ENCODE measurements around the gene ARAP3. TPM values are rescaled to one million over a fixed set of nuclear protein-coding genes. Genes with fewer than 3 reads are reported as not detected.

Gene ARAP3
- total and polyA plus RNA-seq, 9 of the 15 experiments (the other 6 are each of a cell fraction or from before 2014, with no cell fraction given) = 0.83 to 25.7 (median 6.4) TPM

GRCh38 chr5:141618804-141619554, 63.1 kb downstream of the ARAP3 start, which contains the start of gene DIAPH1 (continued):
- TF ChIP-seq, protein P1, sequence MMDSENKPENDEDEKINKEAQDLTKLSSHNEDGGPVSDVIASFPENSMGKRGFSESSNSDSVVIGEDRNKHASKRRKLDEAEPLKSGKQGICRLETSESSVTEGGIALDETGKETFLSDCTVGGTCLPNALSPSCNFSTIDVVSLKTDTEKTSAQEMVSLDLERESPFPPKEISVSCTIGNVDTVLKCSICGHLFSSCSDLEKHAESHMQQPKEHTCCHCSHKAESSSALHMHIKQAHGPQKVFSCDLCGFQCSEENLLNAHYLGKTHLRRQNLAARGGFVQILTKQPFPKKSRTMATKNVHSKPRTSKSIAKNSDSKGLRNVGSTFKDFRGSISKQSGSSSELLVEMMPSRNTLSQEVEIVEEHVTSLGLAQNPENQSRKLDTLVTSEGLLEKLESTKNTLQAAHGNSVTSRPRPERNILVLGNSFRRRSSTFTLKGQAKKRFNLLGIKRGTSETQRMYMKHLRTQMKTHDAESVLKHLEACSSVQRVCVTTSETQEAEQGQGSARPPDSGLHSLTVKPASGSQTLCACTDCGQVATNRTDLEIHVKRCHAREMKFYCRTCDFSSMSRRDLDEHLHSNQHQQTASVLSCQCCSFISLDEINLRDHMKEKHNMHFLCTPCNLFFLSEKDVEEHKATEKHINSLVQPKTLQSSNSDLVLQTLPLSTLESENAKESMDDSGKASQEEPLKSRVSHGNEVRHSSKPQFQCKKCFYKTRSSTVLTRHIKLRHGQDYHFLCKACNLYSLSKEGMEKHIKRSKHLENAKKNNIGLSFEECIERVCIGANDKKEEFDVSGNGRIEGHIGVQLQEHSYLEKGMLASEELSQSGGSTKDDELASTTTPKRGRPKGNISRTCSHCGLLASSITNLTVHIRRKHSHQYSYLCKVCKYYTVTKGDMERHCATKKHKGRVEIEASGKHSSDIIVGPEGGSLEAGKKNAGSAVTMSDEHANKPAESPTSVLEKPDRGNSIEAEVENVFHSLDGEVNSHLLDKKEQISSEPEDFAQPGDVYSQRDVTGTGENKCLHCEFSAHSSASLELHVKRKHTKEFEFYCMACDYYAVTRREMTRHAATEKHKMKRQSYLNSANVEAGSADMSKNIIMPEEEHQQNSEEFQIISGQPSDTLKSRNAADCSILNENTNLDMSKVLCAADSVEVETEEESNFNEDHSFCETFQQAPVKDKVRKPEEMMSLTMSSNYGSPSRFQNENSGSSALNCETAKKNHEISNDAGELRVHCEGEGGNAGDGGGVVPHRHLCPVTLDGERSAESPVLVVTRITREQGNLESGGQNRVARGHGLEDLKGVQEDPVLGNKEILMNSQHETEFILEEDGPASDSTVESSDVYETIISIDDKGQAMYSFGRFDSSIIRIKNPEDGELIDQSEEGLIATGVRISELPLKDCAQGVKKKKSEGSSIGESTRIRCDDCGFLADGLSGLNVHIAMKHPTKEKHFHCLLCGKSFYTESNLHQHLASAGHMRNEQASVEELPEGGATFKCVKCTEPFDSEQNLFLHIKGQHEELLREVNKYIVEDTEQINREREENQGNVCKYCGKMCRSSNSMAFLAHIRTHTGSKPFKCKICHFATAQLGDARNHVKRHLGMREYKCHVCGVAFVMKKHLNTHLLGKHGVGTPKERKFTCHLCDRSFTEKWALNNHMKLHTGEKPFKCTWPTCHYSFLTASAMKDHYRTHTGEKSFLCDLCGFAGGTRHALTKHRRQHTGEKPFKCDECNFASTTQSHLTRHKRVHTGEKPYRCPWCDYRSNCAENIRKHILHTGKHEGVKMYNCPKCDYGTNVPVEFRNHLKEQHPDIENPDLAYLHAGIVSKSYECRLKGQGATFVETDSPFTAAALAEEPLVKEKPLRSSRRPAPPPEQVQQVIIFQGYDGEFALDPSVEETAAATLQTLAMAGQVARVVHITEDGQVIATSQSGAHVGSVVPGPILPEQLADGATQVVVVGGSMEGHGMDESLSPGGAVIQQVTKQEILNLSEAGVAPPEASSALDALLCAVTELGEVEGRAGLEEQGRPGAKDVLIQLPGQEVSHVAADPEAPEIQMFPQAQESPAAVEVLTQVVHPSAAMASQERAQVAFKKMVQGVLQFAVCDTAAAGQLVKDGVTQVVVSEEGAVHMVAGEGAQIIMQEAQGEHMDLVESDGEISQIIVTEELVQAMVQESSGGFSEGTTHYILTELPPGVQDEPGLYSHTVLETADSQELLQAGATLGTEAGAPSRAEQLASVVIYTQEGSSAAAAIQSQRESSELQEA (IDR thresholded peaks at IDR 0.05; ENCODE audit: low read depth) = no peak
- TF ChIP-seq, protein P2, sequence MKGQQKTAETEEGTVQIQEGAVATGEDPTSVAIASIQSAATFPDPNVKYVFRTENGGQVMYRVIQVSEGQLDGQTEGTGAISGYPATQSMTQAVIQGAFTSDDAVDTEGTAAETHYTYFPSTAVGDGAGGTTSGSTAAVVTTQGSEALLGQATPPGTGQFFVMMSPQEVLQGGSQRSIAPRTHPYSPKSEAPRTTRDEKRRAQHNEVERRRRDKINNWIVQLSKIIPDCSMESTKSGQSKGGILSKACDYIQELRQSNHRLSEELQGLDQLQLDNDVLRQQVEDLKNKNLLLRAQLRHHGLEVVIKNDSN (CRISPR knock-in tag; IDR thresholded peaks at IDR 0.05) = peak; percentile 94
- TF ChIP-seq MIER1 (IDR thresholded peaks at IDR 0.05; ENCODE audit: low read depth) (no peak), ZNF512 (tag; IDR thresholded peaks at IDR 0.05) (no peak), ZNF274 (IDR thresholded peaks at IDR 0.05; ENCODE audit: borderline replicate concordance, low read depth, low read length) (no peak), SLC30A9 (CRISPR knock-in tag; IDR thresholded peaks at IDR 0.05) (no peak), MEF2A (IDR thresholded peaks at IDR 0.05; ENCODE audit: control insufficient read depth, low read depth, low read length) (0 out of 2 replicates have a peak, but pooled peaks have one; percentile 32), ZNF384 (IDR thresholded peaks at IDR 0.05; ENCODE audit: low read depth, low read length) (peak; percentile 60), SP1 (CRISPR knock-in tag; IDR thresholded peaks at IDR 0.05) (peak; percentile 99), SRSF1 (IDR thresholded peaks at IDR 0.05; ENCODE audit: low read depth, low read length) (no peak)
- TF ChIP-seq, protein P3, sequence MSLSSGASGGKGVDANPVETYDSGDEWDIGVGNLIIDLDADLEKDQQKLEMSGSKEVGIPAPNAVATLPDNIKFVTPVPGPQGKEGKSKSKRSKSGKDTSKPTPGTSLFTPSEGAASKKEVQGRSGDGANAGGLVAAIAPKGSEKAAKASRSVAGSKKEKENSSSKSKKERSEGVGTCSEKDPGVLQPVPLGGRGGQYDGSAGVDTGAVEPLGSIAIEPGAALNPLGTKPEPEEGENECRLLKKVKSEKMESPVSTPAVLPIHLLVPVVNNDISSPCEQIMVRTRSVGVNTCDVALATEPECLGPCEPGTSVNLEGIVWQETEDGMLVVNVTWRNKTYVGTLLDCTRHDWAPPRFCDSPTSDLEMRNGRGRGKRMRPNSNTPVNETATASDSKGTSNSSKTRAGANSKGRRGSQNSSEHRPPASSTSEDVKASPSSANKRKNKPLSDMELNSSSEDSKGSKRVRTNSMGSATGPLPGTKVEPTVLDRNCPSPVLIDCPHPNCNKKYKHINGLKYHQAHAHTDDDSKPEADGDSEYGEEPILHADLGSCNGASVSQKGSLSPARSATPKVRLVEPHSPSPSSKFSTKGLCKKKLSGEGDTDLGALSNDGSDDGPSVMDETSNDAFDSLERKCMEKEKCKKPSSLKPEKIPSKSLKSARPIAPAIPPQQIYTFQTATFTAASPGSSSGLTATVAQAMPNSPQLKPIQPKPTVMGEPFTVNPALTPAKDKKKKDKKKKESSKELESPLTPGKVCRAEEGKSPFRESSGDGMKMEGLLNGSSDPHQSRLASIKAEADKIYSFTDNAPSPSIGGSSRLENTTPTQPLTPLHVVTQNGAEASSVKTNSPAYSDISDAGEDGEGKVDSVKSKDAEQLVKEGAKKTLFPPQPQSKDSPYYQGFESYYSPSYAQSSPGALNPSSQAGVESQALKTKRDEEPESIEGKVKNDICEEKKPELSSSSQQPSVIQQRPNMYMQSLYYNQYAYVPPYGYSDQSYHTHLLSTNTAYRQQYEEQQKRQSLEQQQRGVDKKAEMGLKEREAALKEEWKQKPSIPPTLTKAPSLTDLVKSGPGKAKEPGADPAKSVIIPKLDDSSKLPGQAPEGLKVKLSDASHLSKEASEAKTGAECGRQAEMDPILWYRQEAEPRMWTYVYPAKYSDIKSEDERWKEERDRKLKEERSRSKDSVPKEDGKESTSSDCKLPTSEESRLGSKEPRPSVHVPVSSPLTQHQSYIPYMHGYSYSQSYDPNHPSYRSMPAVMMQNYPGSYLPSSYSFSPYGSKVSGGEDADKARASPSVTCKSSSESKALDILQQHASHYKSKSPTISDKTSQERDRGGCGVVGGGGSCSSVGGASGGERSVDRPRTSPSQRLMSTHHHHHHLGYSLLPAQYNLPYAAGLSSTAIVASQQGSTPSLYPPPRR (CRISPR knock-in tag; IDR thresholded peaks at IDR 0.05; ENCODE audit: borderline replicate concordance) = no peak

All from K562 (cell line).